ENCODE results near the gene GATA6.

Gene GATA6

DNA sequence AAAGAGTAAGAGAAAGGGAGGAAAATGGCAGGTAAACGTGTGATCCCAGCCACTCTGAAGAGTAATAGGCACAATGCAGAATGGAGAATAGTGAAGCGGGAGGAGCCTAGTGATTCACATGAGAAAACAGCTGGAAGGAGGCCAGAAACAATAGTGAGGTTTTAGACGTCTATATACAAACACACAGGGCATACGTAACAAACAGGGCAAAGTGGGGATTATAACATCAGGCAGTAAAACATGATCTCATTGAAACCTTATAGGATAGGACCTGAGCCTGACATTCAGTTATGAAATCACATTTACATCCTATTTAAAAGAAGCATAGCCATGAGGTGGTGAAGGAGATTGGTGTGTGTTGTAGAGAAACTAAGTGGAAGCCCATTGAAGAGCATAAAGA is 33.0 kb upstream of the GATA6 start (continued):
- TF ChIP-seq ZSCAN4 (tag by site-specific recombination; IDR thresholded peaks at IDR 0.05) (no peak), ZFP69B (tag by site-specific recombination; IDR thresholded peaks at IDR 0.05) (0 out of 2 replicates have a peak, but pooled peaks have one; percentile 32), ZBTB20 (tag by site-specific recombination; IDR thresholded peaks at IDR 0.05) (no peak), ZNF548 (tag by site-specific recombination; IDR thresholded peaks at IDR 0.05) (no peak), ZNF776 (tag by site-specific recombination; IDR thresholded peaks at IDR 0.05; ENCODE audit: borderline replicate concordance) (no peak), ZNF792 (tag by site-specific recombination; IDR thresholded peaks at IDR 0.05) (no peak), ZNF175 (tag by site-specific recombination; IDR thresholded peaks at IDR 0.05) (no peak), ZBTB1 (tag by site-specific recombination; IDR thresholded peaks at IDR 0.05) (no peak), BCL6B (tag by site-specific recombination; IDR thresholded peaks at IDR 0.05) (no peak), ZNF274 (IDR thresholded peaks at IDR 0.05; ENCODE audit: low read length) (no peak), ZNF274 (tag by site-specific recombination; IDR thresholded peaks at IDR 0.05; ENCODE audit: borderline replicate concordance) (no peak), ZNF423 (tag by site-specific recombination; IDR thresholded peaks at IDR 0.05) (no peak), ZNF19 (tag by site-specific recombination; IDR thresholded peaks at IDR 0.05; ENCODE audit: low read depth) (peak; percentile 71; the same call in 1 of the 2 replicates), ZNF707 (tag by site-specific recombination; IDR thresholded peaks at IDR 0.05) (no peak), ZNF645 (tag by site-specific recombination; IDR thresholded peaks at IDR 0.05) (no peak), AEBP2 (tag by site-specific recombination; IDR thresholded peaks at IDR 0.05; ENCODE audit: borderline replicate concordance) (no peak), ZNF555 (tag by site-specific recombination; conservative IDR thresholded peaks at IDR 0.05) (no peak), YY2 (tag by site-specific recombination; IDR thresholded peaks at IDR 0.05) (no peak; the same call in 1 of the 2 replicates), SP7 (tag by site-specific recombination; IDR thresholded peaks at IDR 0.05) (peak; percentile 85), ZNF37A (tag by site-specific recombination; IDR thresholded peaks at IDR 0.05) (no peak), ZNF202 (tag by site-specific recombination; IDR thresholded peaks at IDR 0.05; ENCODE audit: borderline replicate concordance) (no peak), ZBTB26 (tag by site-specific recombination; optimal IDR thresholded peaks at IDR 0.05) (no peak), ZNF132 (tag by site-specific recombination; IDR thresholded peaks at IDR 0.05; ENCODE audit: borderline replicate concordance) (no peak), BCL11A (tag by site-specific recombination; IDR thresholded peaks at IDR 0.05; ENCODE audit: low read depth) (no peak), EGR2 (tag by site-specific recombination; IDR thresholded peaks at IDR 0.05; ENCODE audit: low read depth) (no peak), ZBTB8A (tag by site-specific recombination; IDR thresholded peaks at IDR 0.05) (no peak), SETDB1 (IDR thresholded peaks at IDR 0.05; ENCODE audit: insufficient read length, low read length) (no peak), ZNF785 (tag by site-specific recombination; IDR thresholded peaks at IDR 0.05) (no peak)
- TF ChIP-seq, protein P1, sequence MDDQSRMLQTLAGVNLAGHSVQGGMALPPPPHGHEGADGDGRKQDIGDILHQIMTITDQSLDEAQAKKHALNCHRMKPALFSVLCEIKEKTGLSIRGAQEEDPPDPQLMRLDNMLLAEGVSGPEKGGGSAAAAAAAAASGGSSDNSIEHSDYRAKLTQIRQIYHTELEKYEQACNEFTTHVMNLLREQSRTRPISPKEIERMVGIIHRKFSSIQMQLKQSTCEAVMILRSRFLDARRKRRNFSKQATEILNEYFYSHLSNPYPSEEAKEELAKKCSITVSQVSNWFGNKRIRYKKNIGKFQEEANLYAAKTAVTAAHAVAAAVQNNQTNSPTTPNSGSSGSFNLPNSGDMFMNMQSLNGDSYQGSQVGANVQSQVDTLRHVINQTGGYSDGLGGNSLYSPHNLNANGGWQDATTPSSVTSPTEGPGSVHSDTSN (CRISPR knock-in tag; IDR thresholded peaks at IDR 0.05), result no peak
- TF ChIP-seq, protein P2, sequence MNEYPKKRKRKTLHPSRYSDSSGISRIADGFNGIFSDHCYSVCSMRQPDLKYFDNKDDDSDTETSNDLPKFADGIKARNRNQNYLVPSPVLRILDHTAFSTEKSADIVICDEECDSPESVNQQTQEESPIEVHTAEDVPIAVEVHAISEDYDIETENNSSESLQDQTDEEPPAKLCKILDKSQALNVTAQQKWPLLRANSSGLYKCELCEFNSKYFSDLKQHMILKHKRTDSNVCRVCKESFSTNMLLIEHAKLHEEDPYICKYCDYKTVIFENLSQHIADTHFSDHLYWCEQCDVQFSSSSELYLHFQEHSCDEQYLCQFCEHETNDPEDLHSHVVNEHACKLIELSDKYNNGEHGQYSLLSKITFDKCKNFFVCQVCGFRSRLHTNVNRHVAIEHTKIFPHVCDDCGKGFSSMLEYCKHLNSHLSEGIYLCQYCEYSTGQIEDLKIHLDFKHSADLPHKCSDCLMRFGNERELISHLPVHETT (tag by site-specific recombination; IDR thresholded peaks at IDR 0.05), result peak; percentile 80; the same call in 1 of the 2 replicates

Data from HEK293 (cell line).